HepG2 (cell line): ENCODE data around the gene ARTN. TPM values are rescaled to one million over a fixed set of nuclear protein-coding genes. Genes with fewer than 3 reads are reported as not detected.

Experiments
- ATF1 ChIP-seq: IDR thresholded peaks from 2 replicates; pipeline ENCODE4 v1.6.1; 2016; ENCODE audit warnings: mild to moderate bottlenecking, control low read depth
- ATF5 ChIP-seq: sonication (generic); formaldehyde crosslinking; IDR thresholded peaks from 2 replicates; pipeline ENCODE4 v1.4.0; 2020; ENCODE audit warnings: mild to moderate bottlenecking, low read depth, missing genetic modification reagents
- ATRX ChIP-seq: sonication (generic); formaldehyde crosslinking; IDR thresholded peaks from 2 replicates; pipeline ENCODE4 v1.4.0; 2020; ENCODE audit warnings: missing genetic modification reagents, borderline replicate concordance
- CHD4 ChIP-seq: fragments of 200-600 bp; sonication (generic); IDR thresholded peaks from 2 replicates; pipeline ENCODE4 v1.7.0; 2017; ENCODE audit warnings: mild to moderate bottlenecking, low read length, borderline replicate concordance
- DPF2 ChIP-seq: sonication (generic); formaldehyde crosslinking; IDR thresholded peaks from 2 replicates; pipeline ENCODE4 v1.4.0; 2020; ENCODE audit warnings: mild to moderate bottlenecking, low read depth, missing genetic modification reagents, borderline replicate concordance
- DZIP1 ChIP-seq: sonication (generic); formaldehyde crosslinking; IDR thresholded peaks from 2 replicates; pipeline ENCODE4 v1.5.0; 2020; ENCODE audit warnings: mild to moderate bottlenecking, missing genetic modification reagents
- ISL2 ChIP-seq: sonication (generic); formaldehyde crosslinking; IDR thresholded peaks from 2 replicates; pipeline ENCODE4 v1.5.0; 2020; ENCODE audit warnings: missing genetic modification reagents
- MTA1 ChIP-seq: sonication (generic); formaldehyde crosslinking; IDR thresholded peaks from 2 replicates; pipeline ENCODE4 v1.4.0; 2020; ENCODE audit warnings: missing genetic modification reagents, mild to moderate bottlenecking, borderline replicate concordance
- MXI1 ChIP-seq: IDR thresholded peaks from 3 replicates; pipeline ENCODE4 v1.6.1; 2012; ENCODE audit warnings: low read depth, low read length, inconsistent platforms, borderline replicate concordance
- NFE2 ChIP-seq: sonication (generic); formaldehyde crosslinking; IDR thresholded peaks from 2 replicates; pipeline ENCODE4 v1.4.0; 2020; ENCODE audit warnings: missing genetic modification reagents
- NR1H2 ChIP-seq: sonication (generic); formaldehyde crosslinking; IDR thresholded peaks from 2 replicates; pipeline ENCODE4 v1.8.1; 2022; ENCODE audit warnings: low read depth, missing genetic modification reagents, borderline replicate concordance
- SALL1 ChIP-seq: sonication (generic); formaldehyde crosslinking; IDR thresholded peaks from 2 replicates; pipeline ENCODE4 v1.8.0; 2022; ENCODE audit warnings: mild to moderate bottlenecking, missing genetic modification reagents
- SIN3A ChIP-seq: IDR thresholded peaks from 2 replicates; pipeline ENCODE4 v1.6.1; 2011; ENCODE audit warnings: low read depth, mild to moderate bottlenecking, control low read depth, low read length, borderline replicate concordance
- SIX1 ChIP-seq: sonication (generic); formaldehyde crosslinking; IDR thresholded peaks from 2 replicates; pipeline ENCODE4 v1.4.0; 2020; ENCODE audit warnings: missing genetic modification reagents, borderline replicate concordance
- SYNCRIP ChIP-seq: fragments of 200-400 bp; formaldehyde crosslinking; IDR thresholded peaks from 2 replicates; pipeline ENCODE4 v1.6.1; 2018; ENCODE audit warnings: mild to moderate bottlenecking, low read depth, low read length; ENCODE audit not compliant: insufficient read depth
- TBL1XR1 ChIP-seq: fragments of 150-350 bp; IDR thresholded peaks from 2 replicates; pipeline ENCODE4 v1.6.1; 2014; ENCODE audit warnings: borderline replicate concordance, low read length; ENCODE audit not compliant: partially characterized antibody
- YEATS4 ChIP-seq: sonication (generic); formaldehyde crosslinking; IDR thresholded peaks from 2 replicates; pipeline ENCODE4 v1.4.0; 2020; ENCODE audit warnings: missing genetic modification reagents, borderline replicate concordance
- ZC3H13 ChIP-seq: sonication (generic); formaldehyde crosslinking; IDR thresholded peaks from 2 replicates; pipeline ENCODE4 v1.8.1; 2023; ENCODE audit warnings: mild to moderate bottlenecking, missing genetic modification reagents, moderate library complexity
- ZHX2 ChIP-seq, 2 experiments: sonication (generic) in 1 of 2; formaldehyde crosslinking in 1 of 2; IDR thresholded peaks; 2 replicates each; pipeline versions ENCODE4 v1.6.1 to v1.9.0; 2014 to 2022; ENCODE audit warnings: antibody characterized with exemption in 1 of 2, borderline replicate concordance in 1 of 2, inconsistent platforms in 1 of 2, low read depth in 1 of 2, missing genetic modification reagents in 1 of 2
- ZKSCAN8 ChIP-seq: IDR thresholded peaks from 2 replicates; pipeline ENCODE4 v1.6.1; 2016; ENCODE audit warnings: borderline replicate concordance, missing genetic modification reagents, missing compliant biosample characterization
- polyA plus RNA-seq, 8 experiments: library from polyadenylated mRNA; depleted of rRNA in 3 of 8; stranded (reverse) in 7 of 8; unstranded in 1 of 8; fragments of >200 nt; fragmentation: Illumina TruSeq in 4 of 8; extraction: Trizol in 4 of 8; gene quantifications; 2 replicates each; pipeline versions ENCODE4 v1.2.1 to v1.2.3, GENCODE V29; 2011 to 2016; ENCODE audit warnings: low read depth in 4 of 8, missing spikeins in 1 of 8, mixed read lengths in 1 of 8; ENCODE audit not compliant: insufficient read depth in 1 of 8
- total RNA-seq, 5 experiments: library from RNA; depleted of rRNA; stranded (reverse); fragments of >200 nt; fragmentation: Illumina TruSeq; extraction: Trizol; gene quantifications; 2 replicates each; pipeline ENCODE4 v1.2.3, GENCODE V29; 2016; ENCODE audit warnings: low read depth in 1 of 5

The ARTN gene
- total and polyA plus RNA-seq, 2 of the 13 experiments (the other 11 are each of a cell fraction or from before 2014, with no cell fraction given), result 0.11 to 0.62 TPM

GRCh38 chr1:43969746-43970466 is 36.3 kb downstream of the ARTN start, which contains the start of gene DPH2 (continued):
- TF ChIP-seq ZHX2 (IDR thresholded peaks at IDR 0.05; ENCODE audit: low read depth), result no peak
- no peak for TF ChIP-seq ZHX2 (CRISPR knock-in tag; IDR thresholded peaks at IDR 0.05; ENCODE audit: borderline replicate concordance)
- no peak for TF ChIP-seq TBL1XR1
- TF ChIP-seq SALL1 (CRISPR knock-in tag), result peak; percentile 40; the same call in 1 of the 2 replicates
- 0 out of 2 replicates have a peak, but pooled peaks have one; percentile 0 for TF ChIP-seq ZC3H13 (CRISPR knock-in tag)
- TF ChIP-seq CHD4, result no peak
- peak; percentile 99 for TF ChIP-seq SIN3A
- TF ChIP-seq YEATS4 (CRISPR knock-in tag), result peak; percentile 73
- peak; percentile 99 for TF ChIP-seq MXI1
- TF ChIP-seq ATF1 (CRISPR knock-in tag), result peak; percentile 55; the same call in 1 of the 2 replicates
- no peak for TF ChIP-seq MTA1 (CRISPR knock-in tag)
- no peak for TF ChIP-seq NFE2 (CRISPR knock-in tag)
- no peak for TF ChIP-seq ATF5 (CRISPR knock-in tag)
- no peak for TF ChIP-seq SYNCRIP
- TF ChIP-seq DZIP1 (CRISPR knock-in tag), result no peak
- no peak for TF ChIP-seq ISL2
- TF ChIP-seq ATRX (CRISPR knock-in tag), result no peak
- TF ChIP-seq ZKSCAN8 (CRISPR knock-in tag), result no peak
- no peak for TF ChIP-seq DPF2 (CRISPR knock-in tag)
- no peak for TF ChIP-seq SIX1 (CRISPR knock-in tag)
- TF ChIP-seq NR1H2 (CRISPR knock-in tag), result no peak
